ENCODE measurements around the gene C11orf86.

DNA sequence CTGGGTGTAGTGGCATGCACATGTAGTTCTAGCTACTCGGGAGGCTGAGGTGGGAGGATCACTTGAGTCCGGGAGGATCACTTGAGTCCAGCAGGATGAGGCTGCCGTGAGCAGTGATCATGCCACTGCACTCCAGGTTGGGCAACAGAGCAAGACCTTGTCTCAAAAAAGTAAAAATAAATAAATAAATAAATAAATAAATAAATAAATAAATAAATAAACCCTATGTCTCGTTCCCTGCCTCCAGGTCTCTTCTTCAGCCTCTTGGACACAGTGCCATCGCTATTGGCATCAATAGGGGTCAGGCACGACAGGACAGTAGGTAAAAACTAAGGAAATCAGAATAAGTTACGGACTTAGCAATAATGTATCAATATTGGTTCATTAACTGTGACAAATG lies 24.5 kb downstream of the C11orf86 start:
- TF ChIP-seq ZNF274 (IDR thresholded peaks at IDR 0.05; ENCODE audit: borderline replicate concordance, extremely low read depth, low read length) (no peak), CTCF (IDR thresholded peaks at IDR 0.05; ENCODE audit: control extremely low read depth in 1 of 3, insufficient read depth in 1 of 3, low read depth in 1 of 3, low read length in 3 of 3) (no peak), POLR2A (IDR thresholded peaks at IDR 0.05; ENCODE audit: control extremely low read depth in 1 of 2, low read depth in 2 of 2, low read length in 2 of 2) (no peak), NRF1 (IDR thresholded peaks at IDR 0.05; ENCODE audit: low read depth, low read length) (no peak), POLR2AphosphoS5 (IDR thresholded peaks at IDR 0.05; ENCODE audit: low read depth, low read length) (no peak), GABPA (IDR thresholded peaks at IDR 0.05; ENCODE audit: borderline replicate concordance, insufficient read depth, low read length) (no peak), YY1 (IDR thresholded peaks at IDR 0.05; ENCODE audit: low read depth, low read length) (no peak), TAF1 (IDR thresholded peaks at IDR 0.05; ENCODE audit: low read depth, low read length) (no peak)
